Mononuclear cell (primary cell): ENCODE measurements around the gene INMT. TPM values are rescaled to one million over a fixed set of nuclear protein-coding genes. Genes with fewer than 3 reads are reported as not detected.

Experiments used
- H3K27me3 ChIP-seq: 2 replicates; pipeline ENCODE4 v1.6.0; 2011; ENCODE audit warnings: low read length, control low read depth; ENCODE audit not compliant: insufficient read depth
- H3K4me1 ChIP-seq: 2 replicates; pipeline ENCODE4 v1.5.1; 2011; ENCODE audit warnings: mild to moderate bottlenecking, low read length, control low read depth; ENCODE audit not compliant: insufficient read depth
- H3K4me3 ChIP-seq: 2 replicates; pipeline ENCODE4 v1.5.1; 2011; ENCODE audit warnings: mild to moderate bottlenecking, low read length, moderate library complexity
- H3K9me3 ChIP-seq: 2 replicates; pipeline ENCODE4 v1.5.1; 2011; ENCODE audit warnings: low read depth, mild to moderate bottlenecking, control low read depth, low read length
- total RNA-seq: library from RNA; depleted of rRNA; stranded (reverse); fragments of >200 nt; gene quantifications from one replicate; pipeline ENCODE4 v1.2.3, GENCODE V29; 2012

INMT gene
- total RNA-seq, 1 donor, result 0.52 TPM

- Histone ChIP-seq H3K9me3 (peaks cover 6% of the 10 kb centered on the region), H3K27me3 (no peaks in the 10 kb centered on the region), H3K4me1 (peaks cover under 1% of the 10 kb centered on the region), H3K4me3 (no peak overlapping the region)
Observed at GRCh38 chr7:30721211-30721610, 30.7 kb upstream of the INMT start.

- no peaks in the 10 kb centered on the region for H3K27me3 ChIP-seq
- peaks cover 10% of the 10 kb centered on the region for H3K4me1 ChIP-seq
- H3K9me3 ChIP-seq, result peaks cover 6% of the 10 kb centered on the region
- H3K4me3 ChIP-seq, result no peak overlapping the region
Observed at GRCh38 chr7:30722187-30722586, 29.7 kb upstream of the INMT start.

- Histone ChIP-seq H3K4me3 (no peak overlapping the region), H3K9me3 (peaks cover 6% of the 10 kb centered on the region), H3K4me1 (peaks cover 12% of the 10 kb centered on the region), H3K27me3 (no peaks in the 10 kb centered on the region)
Observed at GRCh38 chr7:30722671-30723070, 29.3 kb upstream of the INMT start.

GRCh38 chr7:30723776-30724175 lies 28.2 kb upstream of the INMT start:
- Histone ChIP-seq H3K9me3 (no peaks in the 10 kb centered on the region), H3K27me3 (no peaks in the 10 kb centered on the region), H3K4me3 (no peak overlapping the region), H3K4me1 (peaks cover 18% of the 10 kb centered on the region)

- Histone ChIP-seq H3K4me3 (peak overlapping the region; percentile 36), H3K27me3 (no peaks in the 10 kb centered on the region), H3K4me1 (peaks cover 18% of the 10 kb centered on the region), H3K9me3 (no peaks in the 10 kb centered on the region)
Observed at GRCh38 chr7:30726296-30727006, 25.5 kb upstream of the INMT start.

- H3K9me3 ChIP-seq, result no peaks in the 10 kb centered on the region
- H3K4me3 ChIP-seq, result peak overlapping the region; percentile 36
- H3K27me3 ChIP-seq, result no peaks in the 10 kb centered on the region
- peaks cover 18% of the 10 kb centered on the region for H3K4me1 ChIP-seq
Observed at GRCh38 chr7:30727061-30727945, 24.6 kb upstream of the INMT start.

- no peaks in the 10 kb centered on the region for H3K9me3 ChIP-seq
- H3K27me3 ChIP-seq, result no peaks in the 10 kb centered on the region
- peaks cover 18% of the 10 kb centered on the region for H3K4me1 ChIP-seq
- no peak overlapping the region for H3K4me3 ChIP-seq
Observed at GRCh38 chr7:30728591-30729100, 23.3 kb upstream of the INMT start.

GRCh38 chr7:30729642-30730041 lies 22.3 kb upstream of the INMT start:
- Histone ChIP-seq H3K27me3 (no peaks in the 10 kb centered on the region), H3K9me3 (no peaks in the 10 kb centered on the region), H3K4me1 (peaks cover 18% of the 10 kb centered on the region), H3K4me3 (no peak overlapping the region)

GRCh38 chr7:30730097-30730496 lies 21.8 kb upstream of the INMT start:
- H3K4me3 ChIP-seq, result no peak overlapping the region
- peaks cover 18% of the 10 kb centered on the region for H3K4me1 ChIP-seq
- no peaks in the 10 kb centered on the region for H3K27me3 ChIP-seq
- H3K9me3 ChIP-seq, result no peaks in the 10 kb centered on the region

GRCh38 chr7:30730996-30731395 lies 20.9 kb upstream of the INMT start:
- H3K4me3 ChIP-seq, result no peak overlapping the region
- no peaks in the 10 kb centered on the region for H3K27me3 ChIP-seq
- H3K4me1 ChIP-seq, result peaks cover 18% of the 10 kb centered on the region
- no peaks in the 10 kb centered on the region for H3K9me3 ChIP-seq

- Histone ChIP-seq H3K9me3 (no peaks in the 10 kb centered on the region), H3K27me3 (no peaks in the 10 kb centered on the region), H3K4me3 (no peak overlapping the region), H3K4me1 (peaks cover 13% of the 10 kb centered on the region)
Observed at GRCh38 chr7:30731581-30731980, 20.4 kb upstream of the INMT start.

GRCh38 chr7:30732606-30733005 lies 19.3 kb upstream of the INMT start:
- peaks cover 8% of the 10 kb centered on the region for H3K4me1 ChIP-seq

GRCh38 chr7:30733216-30733615 lies 18.7 kb upstream of the INMT start:
- Histone ChIP-seq H3K4me3 (no peak overlapping the region), H3K4me1 (peaks cover 5% of the 10 kb centered on the region), H3K9me3 (no peaks in the 10 kb centered on the region), H3K27me3 (no peaks in the 10 kb centered on the region)

More at GRCh38 chr7:30732606-30733005, 19.3 kb upstream of the INMT start:
- Histone ChIP-seq H3K4me3 (no peak overlapping the region), H3K27me3 (no peaks in the 10 kb centered on the region), H3K9me3 (no peaks in the 10 kb centered on the region)

- Histone ChIP-seq H3K27me3 (no peaks in the 10 kb centered on the region), H3K9me3 (no peaks in the 10 kb centered on the region), H3K4me3 (no peak overlapping the region), H3K4me1 (peaks cover 8% of the 10 kb centered on the region)
Observed at GRCh38 chr7:30733691-30734090, 18.2 kb upstream of the INMT start.

GRCh38 chr7:30734497-30734896 lies 17.4 kb upstream of the INMT start:
- H3K9me3 ChIP-seq, result no peaks in the 10 kb centered on the region
- H3K27me3 ChIP-seq, result no peaks in the 10 kb centered on the region
- peaks cover 13% of the 10 kb centered on the region for H3K4me1 ChIP-seq
- no peak overlapping the region for H3K4me3 ChIP-seq
